ENCODE results near the gene GLOD5. TPM values are rescaled to one million over a fixed set of nuclear protein-coding genes. Genes with fewer than 3 reads are reported as not detected.
A peak's percentile ranks its signal among the peaks of the same experiment; 100 is the strongest.
"Not testable (repeated sequence)": the region's sequence is repeated elsewhere in the genome, so short reads cannot be mapped to it uniquely, and the experiment has no call there.

The GLOD5 gene
- polyA plus RNA-seq, 4 donors: 1.6 to 1.7 (median 1.6) TPM; not detected in 1

GRCh38 chrX:48791063-48791820 is 29.7 kb downstream of the GLOD5 start:
- DNase-seq (ENCODE audit: low read depth in 4 of 4, low spot score in 3 of 4): no peak

GRCh38 chrX:48792219-48792618 is 30.7 kb downstream of the GLOD5 start:
- no peak for DNase-seq (ENCODE audit: low read depth in 4 of 4, low spot score in 3 of 4)

GRCh38 chrX:48793935-48794334 is 32.4 kb downstream of the GLOD5 start:
- no peak for DNase-seq (ENCODE audit: low read depth in 4 of 4, low spot score in 3 of 4)

- DNase-seq (ENCODE audit: low read depth in 4 of 4, low spot score in 3 of 4): no peak
Measured at GRCh38 chrX:48794340-48794910, 32.9 kb downstream of the GLOD5 start.

DNA sequence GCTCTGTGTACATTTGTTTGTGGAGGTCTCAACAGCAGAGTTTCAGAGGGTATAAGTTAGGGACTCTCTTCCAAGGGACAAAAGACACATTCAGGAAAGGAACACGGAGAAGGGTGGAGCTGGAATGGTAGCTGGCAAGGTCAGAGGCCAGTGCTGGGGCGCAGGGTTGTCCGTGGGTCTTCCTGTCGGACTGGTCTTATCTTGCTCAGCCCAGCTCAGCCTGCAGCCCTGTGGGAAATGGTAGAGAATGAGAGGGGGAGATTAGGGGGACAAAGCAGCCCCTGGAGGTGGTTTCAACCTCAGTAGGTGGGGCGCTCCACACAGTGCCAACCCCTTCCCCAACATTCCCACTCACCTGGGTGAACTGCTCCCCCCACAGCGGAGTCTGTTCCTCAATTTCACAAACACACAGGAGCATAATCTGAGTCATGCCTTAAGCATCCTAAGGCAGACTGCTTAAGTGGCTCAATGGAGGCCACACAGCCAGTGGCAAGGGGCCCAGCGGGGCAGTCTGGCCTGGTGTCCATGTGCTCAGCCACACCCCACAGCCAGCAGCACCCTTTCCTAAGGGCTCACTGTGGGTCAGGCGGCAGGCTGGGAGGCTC is 33.5 kb downstream of the GLOD5 start:
- no peak for DNase-seq (ENCODE audit: low read depth in 4 of 4, low spot score in 3 of 4)

DNA sequence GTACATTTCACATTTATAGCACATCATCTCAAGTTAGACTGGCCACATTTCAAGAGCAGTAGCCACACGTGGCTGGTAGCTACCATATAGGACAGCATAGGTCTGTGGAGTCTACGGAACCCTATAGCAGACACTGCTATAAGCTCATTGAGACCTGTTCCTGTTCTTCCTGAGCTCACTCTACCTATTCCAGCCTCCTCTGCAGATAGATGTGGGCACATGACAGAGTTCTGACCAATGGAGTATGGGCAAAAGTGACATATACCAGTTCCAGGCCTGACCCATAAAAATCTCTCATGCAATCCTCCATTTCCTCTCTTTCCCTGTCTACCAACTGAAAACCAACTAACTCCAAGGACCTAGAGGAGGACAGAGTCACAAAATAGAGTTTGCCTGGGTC is 36.8 kb downstream of the GLOD5 start:
- DNase-seq (ENCODE audit: low read depth in 4 of 4, low spot score in 3 of 4): no peak

GRCh38 chrX:48800574-48801279 is 39.2 kb downstream of the GLOD5 start:
- DNase-seq (ENCODE audit: low read depth in 4 of 4, low spot score in 3 of 4): no peak

DNA sequence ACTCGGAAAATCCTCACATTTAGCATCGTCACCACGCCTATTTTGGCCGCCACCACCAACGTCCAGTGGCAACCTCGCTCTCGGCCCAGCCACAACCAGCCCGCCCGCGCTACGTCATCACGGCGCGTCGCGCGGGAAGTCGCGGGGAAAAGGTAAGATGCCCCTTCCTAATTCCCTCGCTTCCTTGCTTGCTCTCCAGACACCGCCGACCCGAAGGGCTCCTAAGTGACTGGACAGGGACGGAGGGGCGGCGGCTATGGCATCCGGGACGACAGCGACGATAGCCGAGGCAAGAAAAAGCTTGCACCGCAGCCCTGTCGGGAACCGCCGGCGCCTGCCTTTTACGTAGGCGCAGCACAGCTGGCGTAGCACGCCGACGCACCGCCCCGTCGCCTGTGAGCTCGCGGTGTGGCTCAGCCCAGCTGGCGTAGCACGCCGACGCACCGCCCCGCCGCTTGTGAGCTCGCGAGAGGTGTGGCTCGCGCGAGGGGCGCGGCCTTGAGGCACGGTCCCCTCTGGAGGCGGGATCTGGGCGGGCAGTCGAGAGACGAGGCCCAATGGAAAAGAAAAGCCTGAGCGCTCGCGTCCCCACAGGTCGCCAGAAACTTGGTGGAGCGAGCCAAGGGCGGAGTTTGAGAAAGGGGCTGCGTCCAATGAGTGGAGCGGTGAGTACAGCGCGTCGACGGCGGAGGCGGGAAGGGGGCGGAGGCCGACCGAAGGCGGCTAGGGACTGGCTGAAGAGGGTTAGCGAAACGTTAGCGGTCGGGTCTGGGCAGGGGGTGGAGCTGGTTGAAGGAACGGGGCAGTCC is 39.9 kb downstream of the GLOD5 start, which contains the start of gene HDAC6:
TSS of gene HDAC6 (plus strand) at position 788 of the 809 bp plus-strand sequence. CDS start 626 bp downstream, outside the sequence.
- peak; percentile 90 to 94 (median 92) for DNase-seq (ENCODE audit: low read depth in 4 of 4, low spot score in 3 of 4)

DNA sequence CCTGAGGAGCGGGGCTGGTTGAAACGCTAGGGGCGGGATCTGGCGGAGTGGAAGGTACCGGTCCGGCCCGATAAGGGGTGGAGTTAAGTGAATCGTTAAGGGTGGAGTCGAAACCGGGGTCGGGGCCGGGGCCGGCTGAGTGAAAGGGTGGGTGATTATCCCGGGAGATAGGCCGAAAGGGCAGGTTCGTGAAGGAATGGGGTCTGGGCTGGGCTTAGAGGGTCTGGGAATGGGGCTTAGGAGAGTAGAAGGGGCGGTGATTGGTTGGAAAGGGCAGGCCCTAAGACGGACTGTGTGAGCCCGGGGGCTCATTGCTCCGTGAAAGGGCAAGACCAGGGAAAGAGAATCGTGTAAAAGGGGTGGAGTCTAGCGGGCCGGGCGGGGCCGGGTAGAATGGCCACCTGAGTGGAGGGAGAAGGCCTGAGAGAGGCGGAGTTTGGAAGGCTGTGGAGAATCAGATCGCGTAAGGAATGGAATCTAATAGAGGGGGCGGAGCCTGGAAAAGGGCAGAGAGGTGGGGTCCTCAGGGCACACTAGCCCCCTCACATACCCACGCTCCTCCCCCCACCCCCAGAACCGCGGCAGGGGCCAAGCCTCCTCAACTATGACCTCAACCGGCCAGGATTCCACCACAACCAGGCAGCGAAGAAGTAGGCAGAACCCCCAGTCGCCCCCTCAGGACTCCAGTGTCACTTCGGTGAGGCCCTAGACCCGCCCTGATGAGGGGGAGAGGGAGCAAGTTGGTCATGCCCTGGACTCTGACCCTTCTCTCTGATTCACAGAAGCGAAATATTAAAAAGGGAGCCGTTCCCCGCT is 40.8 kb downstream of the GLOD5 start:
- peak; percentile 41 to 57 (median 52) for DNase-seq (ENCODE audit: low read depth in 4 of 4, low spot score in 3 of 4)

DNA sequence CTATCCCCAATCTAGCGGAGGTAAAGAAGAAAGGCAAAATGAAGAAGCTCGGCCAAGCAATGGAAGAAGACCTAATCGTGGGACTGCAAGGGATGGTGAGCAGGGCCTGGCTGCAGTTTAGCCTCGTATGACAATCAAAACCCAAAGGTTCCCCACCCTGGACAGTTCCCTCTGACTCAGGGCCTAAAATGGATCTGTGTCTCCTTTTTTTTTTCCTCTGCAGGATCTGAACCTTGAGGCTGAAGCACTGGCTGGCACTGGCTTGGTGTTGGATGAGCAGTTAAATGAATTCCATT is 41.3 kb downstream of the GLOD5 start:
- DNase-seq (ENCODE audit: low read depth in 4 of 4, low spot score in 3 of 4): no peak

GRCh38 chrX:48806081-48806480 is 44.5 kb downstream of the GLOD5 start:
- no peak for DNase-seq (ENCODE audit: low read depth in 4 of 4, low spot score in 3 of 4)

- DNase-seq (ENCODE audit: low read depth in 4 of 4, low spot score in 3 of 4): no peak
Measured at GRCh38 chrX:48813644-48814043, 52.1 kb downstream of the GLOD5 start.

GRCh38 chrX:48814722-48815121 is 53.2 kb downstream of the GLOD5 start:
- DNase-seq (ENCODE audit: low read depth in 4 of 4, low spot score in 3 of 4): no peak

DNA sequence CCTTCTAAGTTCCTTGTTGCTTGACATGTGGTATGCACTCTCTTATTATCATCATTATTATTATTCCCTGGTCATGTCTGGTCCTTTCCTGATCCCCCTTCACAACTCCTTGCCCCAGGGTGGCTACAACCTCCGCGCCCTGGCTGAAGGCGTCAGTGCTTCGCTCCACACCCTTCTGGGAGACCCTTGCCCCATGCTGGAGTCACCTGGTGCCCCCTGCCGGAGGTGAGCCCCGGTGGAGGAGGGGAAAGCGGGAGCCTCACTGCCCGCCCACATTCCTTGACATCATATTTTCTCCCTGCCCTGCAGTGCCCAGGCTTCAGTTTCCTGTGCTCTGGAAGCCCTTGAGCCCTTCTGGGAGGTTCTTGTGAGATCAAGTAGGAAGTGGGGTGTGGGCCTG is 53.7 kb downstream of the GLOD5 start:
- no peak for DNase-seq (ENCODE audit: low read depth in 4 of 4, low spot score in 3 of 4)

GRCh38 chrX:48816014-48816810 is 54.7 kb downstream of the GLOD5 start:
- no peak for DNase-seq (ENCODE audit: low read depth in 4 of 4, low spot score in 3 of 4)

DNA sequence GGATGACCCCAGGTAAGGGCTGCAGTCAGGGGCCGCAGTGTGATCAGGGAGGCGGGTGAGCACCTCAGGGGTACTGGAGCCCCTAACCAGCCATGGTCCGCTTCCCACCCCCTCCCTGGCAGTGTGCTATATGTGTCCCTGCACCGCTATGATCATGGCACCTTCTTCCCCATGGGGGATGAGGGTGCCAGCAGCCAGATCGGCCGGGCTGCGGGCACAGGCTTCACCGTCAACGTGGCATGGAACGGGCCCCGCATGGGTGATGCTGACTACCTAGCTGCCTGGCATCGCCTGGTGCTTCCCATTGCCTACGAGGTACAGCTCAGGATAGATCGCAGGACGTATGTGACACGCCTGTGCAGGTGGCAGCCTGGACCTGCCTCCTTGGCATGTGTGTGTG is 56.6 kb downstream of the GLOD5 start:
- no peak for DNase-seq (ENCODE audit: low read depth in 4 of 4, low spot score in 3 of 4)

DNA sequence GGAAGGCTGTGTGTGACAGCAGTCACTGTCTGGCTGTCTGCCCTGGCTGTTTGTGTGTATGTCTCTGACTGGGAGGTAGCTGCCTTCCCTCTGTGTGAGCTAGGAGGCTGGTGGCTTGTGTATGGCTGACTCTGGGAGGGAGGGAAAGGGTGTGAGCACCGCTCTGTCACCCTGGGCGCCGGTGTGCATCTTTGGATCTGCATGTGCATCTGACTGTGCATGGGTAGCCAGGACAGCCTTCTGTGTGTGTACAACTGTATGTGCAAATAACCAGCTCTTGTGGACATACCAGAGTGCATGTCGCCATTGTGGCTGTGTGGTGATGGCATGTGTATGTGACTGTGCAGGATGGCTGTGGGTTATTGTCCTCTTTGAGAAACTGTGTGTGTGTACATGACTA is 57.3 kb downstream of the GLOD5 start:
- DNase-seq (ENCODE audit: low read depth in 4 of 4, low spot score in 3 of 4): no peak

- DNase-seq (ENCODE audit: low read depth in 4 of 4, low spot score in 3 of 4): not testable (repeated sequence)
Measured at GRCh38 chrX:48819394-48819793, 57.8 kb downstream of the GLOD5 start.

DNA sequence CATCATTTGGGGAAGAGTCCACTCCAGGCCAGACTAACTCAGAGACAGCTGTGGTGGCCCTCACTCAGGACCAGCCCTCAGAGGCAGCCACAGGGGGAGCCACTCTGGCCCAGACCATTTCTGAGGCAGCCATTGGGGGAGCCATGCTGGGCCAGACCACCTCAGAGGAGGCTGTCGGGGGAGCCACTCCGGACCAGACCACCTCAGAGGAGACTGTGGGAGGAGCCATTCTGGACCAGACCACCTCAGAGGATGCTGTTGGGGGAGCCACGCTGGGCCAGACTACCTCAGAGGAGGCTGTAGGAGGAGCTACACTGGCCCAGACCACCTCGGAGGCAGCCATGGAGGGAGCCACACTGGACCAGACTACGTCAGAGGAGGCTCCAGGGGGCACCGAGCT is 61.5 kb downstream of the GLOD5 start:
- no peak for DNase-seq (ENCODE audit: low read depth in 4 of 4, low spot score in 3 of 4)

All from left renal pelvis (tissue), 4 donors.